Measurements from ENCODE around the gene SENP1.

SENP1 gene

DNA sequence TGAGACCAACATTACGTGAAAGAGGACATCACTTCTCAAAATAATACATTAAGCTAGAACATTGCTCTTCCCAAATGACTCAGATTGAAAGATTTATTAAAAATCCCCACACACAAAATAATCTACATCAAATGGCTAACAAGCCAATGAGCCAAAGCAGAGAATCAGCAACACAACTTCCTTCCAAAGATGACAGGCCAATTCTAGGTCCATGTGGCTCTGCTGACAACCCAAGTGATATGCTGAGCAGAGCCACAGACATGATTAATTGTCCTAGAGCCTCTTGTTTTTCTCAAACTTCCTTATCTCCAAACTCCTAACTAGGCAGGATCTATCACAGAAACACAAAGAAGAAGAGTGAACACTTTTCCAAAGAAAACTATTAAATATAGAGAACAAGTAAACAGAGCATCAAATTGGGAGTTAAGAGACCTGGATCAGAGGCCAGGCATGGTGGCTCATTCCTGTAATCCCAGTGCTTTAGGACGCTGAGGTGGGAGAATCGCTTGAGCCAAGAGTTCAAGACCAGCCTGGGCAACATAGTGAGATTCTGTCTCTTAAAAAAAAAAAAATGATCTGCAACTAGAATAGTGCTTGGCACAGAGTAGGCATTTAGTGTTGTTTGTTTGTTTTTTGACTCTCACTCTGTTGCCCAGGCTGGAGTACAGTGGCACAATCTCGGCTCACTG is 38.5 kb downstream of the SENP1 start:
- no peak for DNase-seq (ENCODE audit: low spot score)

DNA sequence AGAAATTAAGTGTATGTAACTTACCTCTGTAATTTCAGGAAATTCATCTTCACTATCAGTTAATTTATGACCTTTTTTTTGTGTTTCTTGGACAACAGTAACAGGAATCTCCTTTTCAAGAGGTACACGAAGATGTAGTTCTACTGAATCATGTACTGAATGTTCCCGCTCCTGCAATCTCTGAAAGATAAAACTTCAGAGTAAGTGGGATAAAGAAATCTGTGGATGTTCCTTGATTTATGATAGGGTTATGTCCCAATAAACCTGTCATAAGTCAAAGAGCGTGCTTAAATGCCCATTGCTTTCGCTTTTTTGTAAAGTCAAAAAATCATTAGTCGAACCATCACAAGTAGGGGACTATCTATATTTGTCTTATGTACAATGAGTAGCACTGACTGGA is 40.8 kb downstream of the SENP1 start:
- no peak for DNase-seq (ENCODE audit: low spot score)

DNA sequence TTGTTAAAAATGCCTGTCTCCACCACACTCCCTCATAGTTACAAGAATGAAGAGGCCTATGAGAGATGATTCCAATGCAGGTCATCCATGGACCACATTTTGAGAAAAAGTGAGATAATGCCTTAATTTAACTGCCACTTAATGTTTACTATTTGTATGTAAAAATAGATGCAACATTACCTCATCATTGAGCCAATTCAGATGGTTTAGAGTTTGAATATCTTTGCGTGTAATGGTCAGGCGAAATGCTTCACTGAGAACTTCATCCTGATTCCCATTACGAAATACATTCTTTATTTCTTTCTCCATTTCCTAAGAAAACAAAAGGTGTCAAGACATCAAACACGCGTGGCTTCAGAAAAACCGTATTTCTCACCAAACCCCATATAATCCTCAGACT is 42.3 kb downstream of the SENP1 start:
- no peak for DNase-seq (ENCODE audit: low spot score)

DNA sequence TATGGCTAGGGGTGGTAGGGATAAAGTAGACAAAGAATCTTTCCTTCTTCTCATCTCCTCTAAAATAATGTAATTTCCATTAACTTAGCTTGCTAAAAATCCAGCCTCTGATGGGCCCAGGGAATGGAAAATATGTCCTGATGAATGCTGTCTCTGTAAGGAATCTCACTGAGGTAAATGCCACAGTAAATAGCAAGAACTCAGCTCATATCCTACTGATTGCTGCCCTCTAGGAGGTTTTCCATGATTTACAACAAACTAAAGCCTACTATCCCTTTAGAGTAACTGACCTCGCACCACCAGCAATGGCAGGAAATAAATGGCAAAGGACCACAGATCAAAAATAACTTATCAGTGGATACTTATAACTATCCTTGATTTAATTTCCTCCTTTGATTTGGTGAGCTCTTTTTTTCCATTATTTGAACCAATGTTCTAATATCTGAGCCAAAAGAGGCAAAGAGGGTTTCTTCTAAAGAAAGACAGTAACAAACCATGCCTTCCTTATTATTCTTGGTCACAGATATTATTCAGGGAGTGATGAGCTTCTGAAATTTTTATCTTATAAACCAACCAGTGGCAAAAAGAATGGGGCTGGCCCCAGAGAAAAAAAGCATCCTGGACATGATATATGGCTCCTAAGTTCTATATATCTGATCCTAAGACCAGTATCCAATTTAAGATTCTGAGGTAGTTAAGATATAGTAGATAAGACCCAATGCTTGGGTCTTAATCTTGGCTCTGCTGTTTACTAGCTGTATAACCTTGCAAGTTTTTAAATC is 43.8 kb downstream of the SENP1 start:
- no peak for DNase-seq (ENCODE audit: low spot score)

DNA sequence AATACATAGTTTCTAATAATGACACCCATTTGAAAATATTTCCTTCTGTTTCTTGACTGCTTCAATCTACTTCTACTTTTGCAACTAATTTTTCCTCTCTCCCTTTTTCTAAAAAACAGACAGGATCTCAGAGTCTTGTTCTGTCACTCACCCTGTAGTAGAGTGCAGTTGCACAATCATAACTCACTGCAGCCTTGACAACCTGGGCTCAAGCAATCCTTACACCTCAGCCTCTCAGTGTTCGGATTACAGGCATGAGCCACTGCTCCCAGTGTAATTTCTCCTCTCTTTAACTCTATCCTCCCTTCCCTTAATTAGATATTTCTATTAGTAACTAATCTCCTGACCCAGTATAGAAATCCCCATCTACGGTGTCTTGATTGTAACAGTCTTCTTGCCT is 45.4 kb downstream of the SENP1 start:
- no peak for DNase-seq (ENCODE audit: low spot score)

DNA sequence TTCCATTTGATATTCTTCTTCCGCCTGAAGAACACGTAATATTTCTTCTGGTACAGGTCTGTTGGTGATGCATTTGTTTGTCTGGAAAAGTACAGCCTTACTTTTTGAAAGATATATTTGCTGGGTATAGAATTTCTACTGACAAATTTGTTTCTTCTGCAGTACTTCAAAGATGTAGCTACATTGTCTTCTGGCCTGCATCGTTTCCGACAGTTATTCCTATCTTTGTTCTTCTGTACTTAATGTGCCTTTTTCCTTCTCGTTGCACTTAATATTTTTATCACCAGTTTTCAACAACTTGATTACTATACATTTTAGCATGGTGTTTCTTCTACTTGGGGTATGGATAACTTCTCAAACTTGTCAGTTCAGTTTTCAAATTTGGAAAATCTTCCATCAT is 47.1 kb downstream of the SENP1 start:
- no peak for DNase-seq (ENCODE audit: low spot score)

DNA sequence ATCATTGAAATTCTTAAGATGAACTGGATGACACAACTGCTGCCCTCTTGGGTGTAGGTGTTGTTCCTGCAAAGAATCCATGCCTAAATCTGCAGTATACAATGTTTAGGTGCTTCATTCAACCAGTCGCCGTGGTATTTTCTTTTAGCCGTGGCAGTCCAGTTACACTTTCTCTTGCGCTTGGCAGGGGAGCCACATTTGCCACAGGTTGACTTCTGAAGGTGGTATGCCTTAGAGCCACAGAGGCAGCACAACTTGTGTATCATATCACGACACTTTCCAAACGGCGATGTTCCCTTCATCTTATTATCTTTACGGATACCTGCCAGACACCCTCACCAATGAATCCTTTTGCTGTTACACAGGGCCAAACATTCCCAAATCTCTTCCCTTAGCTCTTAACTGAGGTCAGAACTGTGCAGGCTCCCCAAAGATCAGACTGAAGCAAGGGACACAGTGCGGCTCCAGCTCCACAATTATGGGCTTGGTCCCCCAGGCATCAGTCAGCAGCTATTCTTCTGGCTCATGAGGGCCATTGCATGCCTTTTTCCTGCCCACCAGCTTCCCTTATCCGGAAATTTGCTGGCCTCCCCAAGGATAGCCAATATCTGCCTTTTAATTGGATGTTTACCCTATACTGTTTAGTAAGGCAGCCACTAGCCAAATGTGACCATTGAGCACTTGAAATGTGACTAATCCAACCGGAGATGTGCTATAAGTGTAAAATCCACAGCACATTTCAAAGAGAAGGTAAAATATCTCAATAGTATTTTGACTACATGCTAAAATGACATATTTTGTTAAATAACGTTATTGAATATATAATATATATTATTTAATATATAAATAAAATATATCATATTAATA is 50.7 kb downstream of the SENP1 start:
- DNase-seq (ENCODE audit: low spot score) = no peak

DNA sequence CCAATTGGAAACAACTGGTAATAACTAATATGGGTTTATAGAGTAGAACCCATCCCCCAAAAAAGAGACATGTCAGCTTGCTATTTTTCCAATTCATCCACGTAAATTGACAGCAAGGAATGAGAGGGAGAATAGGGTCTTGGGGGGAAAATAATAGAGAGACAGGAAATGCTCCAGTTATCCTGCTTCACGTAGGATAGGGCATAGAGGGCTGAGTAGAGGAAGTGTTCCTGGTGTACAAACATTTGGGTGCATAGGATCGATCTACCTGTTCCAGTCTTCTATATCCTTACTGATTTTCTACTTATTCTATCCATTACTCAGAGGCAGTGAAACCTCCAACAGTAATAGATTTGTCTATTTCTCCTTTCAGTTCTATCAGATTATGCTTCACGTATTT is 52.0 kb downstream of the SENP1 start:
- no peak for DNase-seq (ENCODE audit: low spot score)

DNA sequence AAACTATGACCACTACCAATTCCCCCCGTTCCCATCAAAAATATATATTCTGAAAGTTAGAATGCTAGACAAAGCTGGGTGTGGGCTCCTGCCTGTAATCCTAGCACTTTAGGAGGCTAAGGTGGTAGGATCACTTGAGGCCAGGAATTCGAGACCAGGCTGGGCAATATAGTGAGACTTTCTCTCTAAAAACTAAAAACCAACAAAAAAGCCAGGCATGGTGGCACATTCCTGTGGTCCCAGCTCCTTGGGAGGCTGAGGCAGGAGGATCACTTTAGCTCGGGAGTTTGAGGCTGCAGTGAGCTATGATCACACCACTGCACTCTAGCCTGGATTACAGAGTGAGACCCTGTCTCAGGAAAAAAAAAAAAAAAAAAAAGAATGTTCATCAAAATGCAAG is 52.8 kb downstream of the SENP1 start:
- no peak for DNase-seq (ENCODE audit: low spot score)

DNA sequence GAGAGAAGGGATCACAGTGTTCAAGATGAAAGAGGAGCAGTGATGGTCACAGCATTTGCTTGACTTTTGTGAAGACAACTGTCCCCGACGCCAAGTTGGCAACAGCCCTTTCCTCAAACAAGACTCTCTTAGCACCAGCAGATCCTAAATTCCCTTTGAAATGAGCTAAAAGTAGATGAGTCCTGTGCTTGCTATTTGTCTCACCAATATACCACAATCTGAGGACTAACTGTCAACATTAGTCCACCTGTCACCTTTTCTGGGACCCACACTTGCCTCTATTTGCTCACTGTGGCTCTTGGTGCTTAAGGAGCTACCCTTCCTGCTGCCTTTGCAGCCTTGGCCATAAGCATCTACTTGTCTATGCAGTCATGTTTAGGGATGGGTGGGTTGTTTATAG is 54.2 kb downstream of the SENP1 start:
- DNase-seq (ENCODE audit: low spot score) = no peak

DNA sequence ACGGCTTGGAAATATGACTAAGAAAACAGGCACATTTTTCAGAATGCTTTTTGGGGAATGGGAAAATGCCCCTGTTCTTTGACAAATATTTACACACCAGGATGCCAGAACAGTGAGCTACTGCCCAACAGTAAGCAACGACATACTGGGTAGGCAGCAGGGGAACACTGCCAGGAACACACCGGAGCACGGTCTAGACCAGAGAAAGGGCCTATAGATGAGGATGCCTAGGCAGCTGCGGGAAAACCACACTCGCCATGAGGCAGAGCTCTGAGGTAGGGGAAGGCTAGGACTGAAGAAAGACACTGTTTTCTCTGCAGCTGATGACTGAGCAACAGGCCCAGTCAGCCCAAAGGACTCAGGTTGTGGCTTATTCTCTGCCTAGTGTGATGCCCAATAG is 55.7 kb downstream of the SENP1 start:
- no peak for DNase-seq (ENCODE audit: low spot score)

DNA sequence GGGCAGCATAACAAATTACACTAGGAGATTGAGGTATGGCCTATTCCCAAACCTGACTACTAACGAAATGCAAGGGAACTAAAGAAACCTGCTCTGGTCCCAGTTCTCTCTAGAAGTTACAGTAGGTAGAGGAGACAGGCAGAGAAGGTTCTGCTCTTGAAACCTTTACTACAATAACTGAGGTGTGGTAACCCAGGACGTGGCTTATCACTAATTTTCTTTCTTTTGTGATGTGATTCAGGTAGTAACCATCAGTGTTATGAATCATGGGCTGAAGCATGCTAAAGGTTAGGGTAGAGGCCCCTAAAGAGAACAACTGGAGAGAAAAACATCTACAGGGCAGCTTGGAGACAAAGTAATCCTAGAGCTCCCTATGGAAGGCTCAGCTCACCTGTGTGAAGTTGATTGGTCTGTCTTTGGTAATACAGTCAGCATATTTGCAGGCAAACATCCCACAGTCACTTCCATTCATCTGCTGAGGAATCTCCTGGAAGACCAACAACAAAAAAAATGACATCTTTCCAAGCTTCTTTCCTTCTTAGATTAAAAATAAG is 59.8 kb downstream of the SENP1 start:
- DNase-seq (ENCODE audit: low spot score) = no peak

DNA sequence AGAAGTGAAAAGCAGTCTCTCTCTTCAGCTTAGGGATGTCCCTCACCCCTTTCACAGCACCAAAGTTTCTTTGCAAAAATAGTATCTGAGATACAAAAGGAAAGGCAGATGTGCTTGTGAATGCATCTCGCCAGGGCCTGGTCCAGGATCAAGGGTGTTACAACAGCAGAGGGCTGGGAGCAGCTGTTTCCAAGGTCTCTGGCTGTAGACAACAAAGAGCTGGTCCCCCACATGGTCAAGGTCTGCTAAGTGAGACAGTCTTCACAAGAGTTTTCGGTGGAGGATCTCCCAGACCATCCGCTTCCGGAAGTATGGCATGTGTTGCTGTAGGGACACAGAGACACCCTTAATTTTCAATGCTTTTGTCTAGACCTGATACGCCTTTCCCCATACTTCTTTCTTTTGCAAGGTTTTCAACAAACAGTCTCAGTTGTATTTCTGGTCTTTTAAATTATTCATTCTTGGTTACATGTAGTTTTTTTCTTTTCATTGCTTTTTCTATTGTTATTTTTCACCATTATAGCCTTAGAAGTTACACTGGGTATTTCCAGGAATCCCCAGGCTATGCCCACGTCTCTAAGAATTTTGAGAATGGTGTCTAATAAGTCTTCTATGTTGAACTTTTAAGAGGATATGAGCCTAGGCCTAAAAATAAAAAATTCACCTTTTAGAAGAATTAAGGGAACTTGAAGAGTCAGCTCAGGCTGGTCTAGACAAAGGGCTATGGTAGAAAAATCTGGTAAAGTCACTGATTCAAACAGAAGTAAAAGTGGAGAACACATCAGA is 60.6 kb downstream of the SENP1 start:
- DNase-seq (ENCODE audit: low spot score) = no peak

DNA sequence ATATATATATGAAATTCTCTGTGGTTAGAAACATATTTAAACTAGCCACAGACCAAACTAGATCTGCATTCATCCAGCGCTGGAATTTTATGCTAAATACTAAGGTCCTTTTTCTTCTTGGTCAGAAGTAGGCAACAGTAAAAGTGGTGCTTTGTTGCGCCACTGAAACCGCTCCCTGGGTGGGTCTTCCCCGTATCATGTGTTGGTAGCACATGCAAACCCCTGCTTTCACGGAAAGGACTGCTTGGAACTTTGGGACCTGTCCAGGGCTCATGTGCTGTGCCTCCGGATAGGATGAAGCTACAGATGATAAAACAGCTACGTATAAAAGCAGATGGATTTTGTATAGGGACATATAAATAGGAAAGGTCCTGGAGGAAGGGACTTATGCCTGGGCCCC is 61.5 kb downstream of the SENP1 start:
- DNase-seq (ENCODE audit: low spot score) = no peak

DNA sequence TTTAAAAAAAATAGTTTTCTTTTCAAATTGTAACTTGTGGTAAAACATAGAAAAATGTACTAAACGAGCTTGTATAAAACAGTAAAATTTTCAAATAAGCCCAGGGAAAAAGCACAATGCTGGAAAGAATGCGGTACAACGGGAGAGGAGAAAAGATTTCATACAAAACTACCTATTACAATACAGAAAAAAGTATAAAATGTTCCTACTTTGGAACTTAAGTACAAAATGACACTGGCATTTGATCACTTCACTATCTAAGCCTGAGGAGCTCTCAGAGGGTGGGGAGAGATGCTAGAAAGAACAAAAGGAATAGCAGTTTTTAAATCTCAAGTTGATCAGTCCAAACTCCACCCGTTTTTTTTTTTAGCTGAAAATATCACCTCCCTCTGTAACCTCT is 62.1 kb downstream of the SENP1 start:
- no peak for DNase-seq (ENCODE audit: low spot score)

DNA sequence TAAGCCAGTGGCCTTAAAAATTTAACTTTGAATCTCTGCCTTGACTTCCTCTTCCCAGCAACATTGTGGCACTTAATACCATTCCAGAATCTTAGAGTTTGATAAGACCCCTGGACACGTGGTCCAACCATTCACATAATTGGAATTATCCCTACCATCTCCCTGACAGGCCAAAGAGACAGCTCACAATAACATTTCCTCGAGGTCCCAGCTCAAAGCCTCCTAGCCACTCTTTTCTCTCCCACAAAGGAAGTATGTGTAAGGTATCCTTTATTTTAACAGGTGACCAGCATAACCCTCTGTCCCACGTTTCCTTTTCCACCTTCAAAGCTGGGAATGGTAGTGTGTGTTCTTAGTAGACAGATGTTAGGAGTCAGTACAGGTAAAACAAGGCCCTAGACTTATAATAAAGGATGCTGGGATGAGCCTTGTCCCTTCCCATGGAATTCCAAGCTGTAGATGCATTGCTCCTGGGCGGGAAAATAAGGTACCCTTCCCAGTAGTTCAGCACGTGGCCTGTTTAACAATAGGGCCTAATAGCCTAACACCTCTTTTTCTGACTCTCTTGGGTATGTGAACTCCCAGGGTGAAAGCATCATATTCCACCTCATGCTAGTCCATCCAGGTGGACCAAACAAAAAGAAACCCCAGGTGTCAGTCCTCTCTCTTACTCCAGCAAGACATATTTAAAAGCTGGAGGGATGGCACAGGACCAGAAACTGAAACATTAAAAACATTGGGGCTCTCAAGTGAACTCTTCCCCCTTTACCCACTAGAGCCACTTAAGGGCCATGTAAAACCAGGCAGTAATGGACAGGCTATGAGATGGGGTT is 64.1 kb downstream of the SENP1 start:
- no peak for DNase-seq (ENCODE audit: low spot score)

DNA sequence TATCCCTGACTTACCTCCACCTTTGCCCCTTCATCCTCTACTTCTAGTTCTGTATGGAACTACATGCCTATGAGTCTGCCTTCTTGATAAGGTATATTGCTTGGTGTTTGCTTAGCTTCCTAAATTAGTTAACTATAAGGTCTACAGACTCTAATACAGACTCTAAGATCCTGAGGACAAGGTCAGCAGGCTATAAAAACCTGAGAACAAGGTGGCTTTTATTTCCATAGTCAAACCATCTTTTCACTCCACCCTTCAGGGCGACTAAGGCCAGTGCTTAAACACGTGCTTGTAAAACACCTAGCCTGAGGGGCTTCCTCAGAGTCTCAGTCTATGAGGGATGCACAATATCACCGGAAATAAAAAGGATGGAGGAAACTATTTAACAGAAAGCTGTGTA is 65.5 kb downstream of the SENP1 start:
- DNase-seq (ENCODE audit: low spot score) = no peak

DNA sequence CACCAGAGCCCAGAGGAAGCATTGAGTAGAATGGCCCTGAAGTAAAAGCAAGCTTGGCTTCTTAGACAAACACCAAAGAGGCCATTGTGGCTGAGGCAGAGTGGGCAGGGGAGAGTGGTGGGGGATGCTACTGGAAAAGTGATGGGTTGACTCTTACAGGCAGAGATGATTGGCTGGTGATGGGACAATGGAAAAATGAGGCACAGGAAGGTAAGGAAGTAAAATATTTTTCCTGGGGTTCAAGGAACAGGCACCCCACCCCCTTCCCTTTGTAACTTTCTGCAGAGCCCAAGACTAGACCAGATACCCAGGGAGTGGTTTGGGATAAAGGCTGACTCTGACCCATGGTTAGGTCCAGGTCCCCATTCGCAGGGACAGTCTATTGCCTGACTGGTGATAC is 66.7 kb downstream of the SENP1 start:
- no peak for DNase-seq (ENCODE audit: low spot score)

DNA sequence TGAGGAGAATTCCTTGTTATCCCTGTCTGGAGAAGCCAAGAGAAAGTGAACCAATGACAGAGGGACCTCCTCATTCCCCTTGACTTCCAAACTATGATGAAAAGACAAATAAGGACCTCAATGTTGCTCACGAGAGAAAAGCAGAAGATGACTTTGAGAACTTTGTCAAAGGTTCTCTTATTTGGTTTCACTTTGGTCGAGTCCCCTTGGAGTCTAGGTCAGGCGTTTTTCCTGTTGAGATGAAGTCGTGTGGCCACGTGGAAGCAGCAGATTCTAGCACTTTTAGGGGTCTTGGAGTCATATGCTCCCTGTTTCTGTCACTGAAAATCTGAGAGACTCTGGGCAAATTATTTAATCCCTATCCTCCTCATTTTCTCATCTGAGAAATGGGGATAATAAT is 67.8 kb downstream of the SENP1 start:
- no peak for DNase-seq (ENCODE audit: low spot score)

DNA sequence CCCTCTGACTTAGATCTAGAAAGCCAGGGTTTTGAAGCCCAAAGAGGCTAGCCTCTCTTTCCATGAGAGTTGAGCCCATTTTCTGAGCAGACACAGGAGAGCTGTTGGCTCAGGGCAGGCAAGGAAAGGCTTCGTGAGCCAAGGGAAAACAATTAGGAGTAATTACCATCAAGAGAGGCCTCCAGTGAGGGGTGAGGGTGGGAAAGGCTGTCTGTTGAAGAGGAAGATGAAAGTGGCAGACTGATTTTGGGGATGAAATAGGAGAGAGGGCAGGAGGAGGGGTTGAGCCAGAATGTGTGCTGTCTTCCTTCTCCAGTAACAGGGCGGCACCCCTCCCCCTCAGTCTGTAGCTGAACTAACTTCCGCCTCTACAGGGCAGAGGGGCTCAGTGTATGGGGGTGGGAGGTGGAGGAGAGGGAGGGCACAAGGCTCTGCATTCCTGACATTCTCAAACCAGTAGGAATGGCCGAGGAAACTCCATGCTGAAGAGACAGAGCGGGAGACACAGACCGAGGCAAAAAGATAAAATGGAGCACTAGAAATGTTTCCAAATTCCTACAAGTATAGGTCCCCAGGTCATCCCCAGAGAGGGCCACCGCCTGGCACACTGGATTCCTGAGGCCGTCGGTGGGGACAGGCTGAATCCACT is 68.5 kb downstream of the SENP1 start:
- no peak for DNase-seq (ENCODE audit: low spot score)
